Upper lobe of left lung (tissue), 4 donors: ENCODE results near the gene OR2H2.

ENCODE experiments used
- CTCF ChIP-seq, 6 experiments: fragments of 450-650 bp in 4 of 6; fragments of 200-600 bp in 2 of 6; sonication (generic) in 2 of 6; IDR thresholded peaks; one replicate each; pipeline ENCODE4 v1.5.1; 2016 to 2019; ENCODE audit warnings: antibody characterized with exemption in 6 of 6
- EP300 ChIP-seq, 4 donors: sonication (generic); formaldehyde crosslinking; IDR thresholded peaks; one replicate each; pipeline ENCODE4 v1.5.1; 2017; ENCODE audit warnings: antibody characterized with exemption in 4 of 4, control low read depth in 2 of 4
- POLR2A ChIP-seq, 4 donors: fragments of 450-650 bp; IDR thresholded peaks; one replicate each; pipeline ENCODE4 v1.5.1; 2016 to 2017; ENCODE audit warnings: antibody characterized with exemption in 4 of 4, mild to moderate bottlenecking in 2 of 4

GRCh38 chr6:29602564-29603361, 17.8 kb downstream of the OR2H2 start:
- TF ChIP-seq POLR2A (IDR thresholded peaks at IDR 0.05) (no peak), EP300 (IDR thresholded peaks at IDR 0.05) (no peak), CTCF (IDR thresholded peaks at IDR 0.05) (no peak)
